HG03103 (cell line): Measurements from ENCODE around the gene LILRA1.
"Not testable (repeated sequence)": the region's sequence is repeated elsewhere in the genome, so short reads cannot be mapped to it uniquely, and the experiment has no call there.

Experiments used
- ATAC-seq: cut with Tn5 transposase; IDR thresholded peaks from one replicate; pipeline ENCODE4 v1.9.1; 2021; ENCODE audit warnings: low read depth; ENCODE audit not compliant: unreplicated experiment

The LILRA1 gene

DNA sequence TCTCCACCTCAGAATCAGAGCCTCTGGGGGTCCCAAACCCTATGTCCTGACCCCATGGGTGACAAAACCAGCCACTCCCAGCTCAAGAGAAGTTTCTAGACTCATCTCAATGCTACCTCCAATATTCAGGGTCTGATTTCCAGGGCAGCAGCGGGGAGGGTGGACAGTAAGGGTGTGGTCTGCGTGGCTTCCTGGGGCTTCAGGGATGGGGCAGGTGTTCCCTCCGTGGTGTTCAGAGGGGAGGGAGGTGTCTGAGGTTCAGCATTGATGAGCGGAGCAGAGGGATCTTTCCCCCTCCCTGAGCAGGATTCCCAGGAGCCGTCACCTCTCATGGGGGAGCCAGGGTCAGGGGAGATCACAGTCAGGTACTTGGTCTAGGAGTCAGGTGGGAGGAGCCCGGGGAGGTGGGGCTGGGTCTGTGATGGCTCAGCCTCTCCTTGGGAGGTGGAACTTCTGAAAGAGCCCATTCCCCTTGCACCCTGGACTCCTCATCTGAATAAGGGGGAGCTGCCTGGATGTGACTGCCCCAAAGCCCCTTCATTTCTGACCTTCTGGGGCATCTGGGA is 16.9 kb upstream of the LILRA1 start:
- no peak for ATAC-seq

DNA sequence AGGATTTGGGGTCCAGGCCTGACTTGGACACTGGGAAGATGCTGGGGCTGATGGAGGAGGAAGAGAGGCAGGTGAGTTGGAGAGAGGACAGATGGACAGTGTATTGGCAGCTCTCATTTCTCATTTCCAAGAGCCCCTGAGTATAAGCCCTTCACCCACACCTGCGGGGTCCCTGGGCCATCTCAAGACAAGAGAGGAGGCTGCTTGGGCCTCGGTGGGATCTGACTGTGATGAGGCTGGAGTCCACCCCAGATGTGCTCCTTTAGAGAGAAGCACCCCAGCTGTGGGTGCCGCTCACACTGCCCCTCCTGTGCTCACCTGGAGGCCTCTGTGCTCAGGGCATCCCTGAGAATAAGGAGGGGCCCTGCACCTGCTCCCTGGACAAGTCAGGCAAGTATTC is 16.1 kb upstream of the LILRA1 start:
- ATAC-seq: no peak

DNA sequence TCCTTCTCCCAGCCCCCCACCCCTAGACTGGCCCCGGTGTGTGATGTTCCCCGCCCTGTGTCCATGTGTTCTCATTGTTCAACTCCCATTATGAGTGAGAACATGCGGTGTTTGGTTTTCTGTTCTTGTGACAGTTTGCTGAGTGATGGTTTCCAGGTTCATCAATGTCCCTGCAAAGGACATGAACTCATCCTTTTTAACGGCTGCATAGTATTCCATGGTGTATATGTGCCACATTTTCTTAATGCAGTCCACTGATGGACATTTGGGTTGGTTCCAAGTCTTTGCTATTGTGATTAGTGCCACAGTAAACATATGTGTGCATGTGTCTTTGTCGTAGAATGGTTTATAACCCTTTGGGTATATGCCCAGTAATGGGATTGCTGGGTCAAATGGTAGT is 15.2 kb upstream of the LILRA1 start:
- not testable (repeated sequence) for ATAC-seq

DNA sequence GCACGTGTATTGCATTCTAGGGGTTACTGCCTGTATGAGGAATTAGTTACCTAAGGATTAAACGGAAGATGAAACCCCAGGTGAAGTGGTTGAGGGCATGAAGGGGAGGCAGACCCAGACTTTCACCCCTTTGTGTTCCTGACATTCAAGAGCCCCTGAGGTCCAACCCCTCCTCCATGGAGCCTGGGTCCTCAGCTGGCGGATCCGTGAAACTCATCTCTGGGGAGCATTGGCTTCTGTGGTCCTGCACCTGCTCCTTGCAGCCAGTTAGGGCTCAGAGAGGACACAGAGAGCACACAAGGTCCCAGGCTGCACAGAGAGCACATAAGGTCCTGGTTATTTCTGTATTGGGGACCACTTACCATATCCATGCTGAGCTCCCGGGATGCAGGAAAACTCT is 7.0 kb upstream of the LILRA1 start:
- ATAC-seq: no peak

DNA sequence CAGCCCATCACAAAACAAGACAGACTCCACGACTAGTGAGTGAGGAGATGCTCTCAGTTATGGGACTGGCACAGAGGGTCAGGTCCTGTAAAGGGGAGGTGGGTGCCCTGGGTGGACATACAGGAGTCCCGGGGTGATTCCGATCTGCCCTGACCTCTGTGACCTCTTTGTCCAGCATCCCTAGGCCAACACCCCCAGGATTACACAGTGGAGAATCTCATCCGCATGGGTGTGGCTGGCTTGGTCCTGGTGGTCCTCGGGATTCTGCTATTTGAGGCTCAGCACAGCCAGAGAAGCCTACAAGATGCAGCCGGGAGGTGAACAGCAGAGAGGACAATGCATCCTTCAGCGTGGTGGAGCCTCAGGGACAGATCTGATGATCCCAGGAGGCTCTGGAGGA is 6.4 kb upstream of the LILRA1 start:
- no peak for ATAC-seq

DNA sequence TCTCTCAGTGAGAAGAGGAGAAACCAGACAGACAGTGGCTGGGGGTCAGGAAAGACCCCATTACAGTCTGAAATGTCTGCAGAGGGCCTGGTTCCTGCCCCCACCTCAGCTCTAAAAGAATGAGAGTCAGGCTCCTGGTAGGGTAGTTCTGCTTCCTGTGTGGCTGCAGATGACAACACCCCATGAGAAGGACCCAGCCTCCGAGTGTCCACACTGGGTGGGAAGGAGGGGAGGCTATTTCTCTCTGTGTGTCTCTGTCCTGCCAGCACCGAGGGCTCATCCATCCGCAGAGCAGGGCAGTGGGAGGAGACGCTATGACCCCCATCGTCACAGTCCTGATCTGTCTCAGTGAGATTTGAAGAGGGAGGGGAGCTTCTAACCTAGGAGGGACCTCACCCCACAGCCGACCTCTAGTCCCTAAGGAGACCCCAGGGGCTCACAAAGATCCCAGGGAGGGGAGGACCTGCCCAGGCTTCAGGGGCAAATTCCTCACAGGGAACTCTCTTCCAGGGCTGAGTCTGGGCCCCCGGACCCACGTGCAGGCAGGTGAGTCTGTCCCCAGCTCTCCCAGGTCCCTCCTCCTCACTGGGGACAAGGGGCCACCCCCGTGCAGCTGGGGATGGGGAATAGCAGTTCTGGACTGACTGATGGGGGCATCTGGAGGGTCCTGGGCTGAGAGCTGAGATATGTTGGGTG is 647 bp downstream of the LILRA1 start:
- not testable (repeated sequence) for ATAC-seq

DNA sequence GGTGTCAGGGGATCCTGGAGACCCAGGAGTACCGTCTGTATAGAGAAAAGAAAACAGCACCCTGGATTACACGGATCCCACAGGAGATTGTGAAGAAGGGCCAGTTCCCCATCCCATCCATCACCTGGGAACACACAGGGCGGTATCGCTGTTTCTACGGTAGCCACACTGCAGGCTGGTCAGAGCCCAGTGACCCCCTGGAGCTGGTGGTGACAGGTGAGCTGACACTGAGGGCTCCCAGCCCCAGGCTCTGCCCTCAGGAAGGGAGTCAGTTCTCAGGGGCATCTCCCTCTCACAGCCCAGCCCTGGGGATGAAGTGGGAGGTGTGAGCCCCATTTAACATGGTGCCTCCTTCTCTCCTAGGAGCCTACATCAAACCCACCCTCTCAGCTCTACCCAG is 1.3 kb downstream of the LILRA1 start:
- ATAC-seq: no peak

DNA sequence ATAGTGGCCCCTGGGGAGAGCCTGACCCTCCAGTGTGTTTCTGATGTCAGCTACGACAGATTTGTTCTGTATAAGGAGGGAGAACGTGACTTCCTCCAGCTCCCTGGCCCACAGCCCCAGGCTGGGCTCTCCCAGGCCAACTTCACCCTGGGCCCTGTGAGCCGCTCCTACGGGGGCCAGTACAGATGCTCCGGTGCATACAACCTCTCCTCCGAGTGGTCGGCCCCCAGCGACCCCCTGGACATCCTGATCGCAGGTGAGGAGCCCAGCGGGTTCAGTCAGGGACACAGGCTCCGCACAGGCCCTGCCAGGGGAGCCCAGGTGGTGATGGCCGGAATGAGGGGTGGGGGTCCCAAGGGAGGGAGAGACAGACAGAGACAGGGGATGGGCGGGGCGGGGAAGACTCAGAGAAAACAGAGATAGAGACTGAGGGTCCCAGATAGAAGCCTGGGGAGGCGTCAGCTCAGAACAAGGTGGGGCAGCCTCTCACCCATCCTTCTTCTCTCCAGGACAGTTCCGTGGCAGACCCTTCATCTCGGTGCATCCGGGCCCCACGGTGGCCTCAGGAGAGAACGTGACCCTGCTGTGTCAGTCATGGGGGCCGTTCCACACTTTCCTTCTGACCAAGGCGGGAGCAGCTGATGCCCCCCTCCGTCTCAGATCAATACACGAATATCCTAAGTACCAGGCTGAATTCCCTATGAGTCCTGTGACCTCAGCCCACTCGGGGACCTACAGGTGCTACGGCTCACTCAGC is 2.4 kb downstream of the LILRA1 start:
- not testable (repeated sequence) for ATAC-seq

DNA sequence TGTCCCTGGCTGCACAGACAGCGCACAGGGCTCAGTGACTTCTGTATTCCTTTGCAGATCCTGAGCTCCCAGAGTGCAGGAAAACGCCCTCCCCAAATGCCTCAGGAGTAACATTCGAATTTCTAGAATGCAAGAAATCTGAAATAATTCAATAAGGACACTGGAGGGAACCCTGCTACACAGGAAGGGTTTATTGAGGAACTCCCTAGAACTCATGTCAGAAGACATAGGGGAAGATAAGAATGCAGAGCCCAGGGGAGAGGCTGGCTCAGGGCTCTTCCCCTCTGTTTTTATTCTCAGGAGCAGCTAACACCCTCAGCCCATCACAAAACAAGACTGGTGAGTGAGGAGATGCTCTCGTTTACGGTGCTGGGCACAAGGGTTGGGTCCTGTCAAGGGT is 6.8 kb downstream of the LILRA1 start:
- no peak for ATAC-seq

DNA sequence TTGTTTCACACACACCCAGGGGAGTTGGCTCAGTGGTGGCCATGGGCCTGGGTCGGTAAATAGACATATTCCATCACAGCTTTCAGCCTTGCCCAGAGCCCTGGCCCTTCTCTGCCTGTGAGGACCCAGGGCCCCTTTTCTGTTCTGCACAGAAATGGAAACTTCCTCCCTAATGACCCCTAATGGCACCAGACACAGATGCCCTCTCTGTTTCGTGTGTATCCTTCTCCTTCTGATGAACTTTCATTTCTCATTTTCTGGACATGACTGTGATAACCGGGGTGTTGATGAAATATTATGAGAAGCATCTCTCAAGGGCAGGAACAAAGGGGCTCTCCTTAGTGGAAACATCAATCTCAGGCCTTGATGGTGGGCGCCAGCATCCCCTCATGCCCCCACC is 12.8 kb downstream of the LILRA1 start:
- ATAC-seq: no peak

DNA sequence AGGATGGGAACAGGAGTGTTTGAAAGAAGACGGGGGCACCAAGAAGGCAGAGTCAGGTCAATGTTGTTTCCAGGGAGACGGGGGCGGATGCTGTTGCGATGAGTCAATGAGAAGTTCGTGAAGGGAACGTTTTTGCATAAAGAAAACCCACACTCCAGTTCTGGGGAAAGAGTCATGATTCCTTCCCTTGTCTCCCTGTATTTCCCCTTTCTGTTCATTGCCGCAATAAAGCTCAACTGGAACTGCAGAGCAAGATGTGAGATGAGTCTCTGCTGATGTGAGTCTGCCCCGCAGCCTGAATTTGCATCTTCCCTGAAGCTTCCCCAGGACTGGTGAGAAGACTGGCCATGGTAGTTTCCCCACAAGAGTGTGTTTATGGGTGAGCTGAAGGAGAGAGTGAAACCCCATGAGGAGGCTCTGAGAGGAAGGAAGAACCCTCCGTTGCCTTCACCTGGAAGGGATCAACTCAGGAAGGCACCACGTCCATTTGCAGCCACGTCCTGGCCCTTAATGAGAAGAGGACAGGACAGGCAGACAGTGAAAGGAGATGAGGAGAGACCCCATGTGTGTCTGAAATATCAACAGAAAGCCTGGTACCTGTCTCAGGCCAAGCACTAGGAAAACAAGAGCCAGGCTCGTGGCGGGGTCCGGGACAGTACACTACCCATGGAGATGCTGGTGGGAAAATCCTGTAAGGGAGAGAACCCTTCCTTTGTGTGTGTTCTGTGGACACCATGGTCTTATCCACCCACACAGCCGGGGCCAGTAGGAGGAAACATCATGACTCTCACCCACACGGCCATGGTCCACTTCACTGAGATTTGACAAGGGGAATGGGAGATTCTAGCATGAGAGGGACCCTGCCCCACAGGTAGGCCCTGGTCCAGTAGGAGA is 13.7 kb downstream of the LILRA1 start:
- ATAC-seq: no peak

DNA sequence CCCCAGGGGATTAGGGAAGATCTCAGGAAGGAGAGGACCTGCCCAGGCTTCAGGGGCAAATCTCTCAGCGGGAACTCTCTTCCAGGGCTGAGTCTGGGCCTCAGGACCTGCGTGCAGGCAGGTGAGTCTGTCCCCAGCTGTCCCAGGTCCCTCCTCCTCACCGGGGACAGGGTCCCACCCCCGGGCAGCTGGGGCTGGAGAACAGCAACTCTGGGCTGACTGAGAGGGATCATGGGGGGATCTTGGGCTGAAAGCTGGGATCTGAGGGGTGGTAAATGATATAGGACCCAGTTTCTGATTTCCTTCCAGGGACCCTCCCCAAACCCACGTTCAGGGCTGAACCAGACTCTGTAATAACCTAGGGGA is 14.3 kb downstream of the LILRA1 start:
- ATAC-seq: no peak

DNA sequence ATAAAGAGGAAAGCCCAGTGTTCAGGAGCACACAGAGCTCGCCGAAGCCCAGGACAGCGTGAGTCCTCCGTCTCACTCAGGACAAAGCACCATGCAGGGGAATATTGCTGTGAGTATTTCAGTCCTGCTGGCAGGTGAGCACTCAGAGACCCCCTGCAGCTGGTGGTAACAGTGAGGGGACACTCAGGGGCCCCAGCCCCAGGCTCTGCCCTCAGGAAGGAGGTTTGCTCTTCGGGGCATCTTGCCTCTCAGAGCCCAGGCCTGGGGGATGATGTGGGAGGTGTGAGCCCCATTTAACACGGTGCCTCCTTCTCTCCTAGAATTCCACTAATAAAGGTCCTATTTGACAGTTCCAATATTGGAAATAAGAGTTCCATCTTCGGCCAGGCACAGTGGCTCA is 14.8 kb downstream of the LILRA1 start:
- no peak for ATAC-seq

DNA sequence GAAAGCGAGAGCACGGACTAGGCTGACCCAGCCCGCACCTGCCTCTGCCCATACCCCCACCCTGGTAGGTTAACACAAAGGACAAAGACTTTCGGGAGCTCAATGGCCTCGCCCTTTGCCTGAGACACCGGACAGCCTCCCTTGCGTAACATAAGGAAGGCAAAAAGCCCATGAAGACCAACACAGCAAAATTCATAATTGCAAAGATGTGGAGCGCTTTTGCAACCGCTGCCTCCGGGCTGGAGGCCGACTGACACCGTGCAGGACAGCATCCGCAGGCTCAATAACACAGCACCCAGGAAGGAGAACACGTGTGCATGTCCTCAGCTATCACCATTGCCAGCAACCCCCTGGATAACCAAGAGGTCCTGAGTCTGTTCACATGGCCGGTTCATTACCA is 15.4 kb downstream of the LILRA1 start:
- no peak for ATAC-seq

DNA sequence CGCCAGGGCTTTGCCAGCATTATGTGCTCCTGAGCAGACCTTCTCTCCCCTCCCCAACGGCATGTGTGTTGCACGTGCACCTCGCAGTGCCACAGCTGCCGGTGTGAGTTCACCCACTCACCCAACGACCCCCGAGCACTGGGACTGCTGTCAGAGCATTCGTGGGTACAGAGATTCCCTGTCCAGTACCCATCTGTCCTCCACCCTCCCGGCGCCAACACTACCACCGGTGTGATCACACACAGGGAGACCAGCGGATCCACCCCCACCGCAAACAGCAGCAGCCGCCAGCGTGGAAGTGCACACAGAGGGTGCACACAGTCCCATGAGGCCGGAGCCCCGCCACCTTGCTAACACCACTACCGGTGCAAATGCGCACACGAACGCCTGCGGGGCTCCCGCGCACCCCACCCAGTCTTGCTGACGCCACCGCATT is 15.9 kb downstream of the LILRA1 start:
- ATAC-seq: no peak

DNA sequence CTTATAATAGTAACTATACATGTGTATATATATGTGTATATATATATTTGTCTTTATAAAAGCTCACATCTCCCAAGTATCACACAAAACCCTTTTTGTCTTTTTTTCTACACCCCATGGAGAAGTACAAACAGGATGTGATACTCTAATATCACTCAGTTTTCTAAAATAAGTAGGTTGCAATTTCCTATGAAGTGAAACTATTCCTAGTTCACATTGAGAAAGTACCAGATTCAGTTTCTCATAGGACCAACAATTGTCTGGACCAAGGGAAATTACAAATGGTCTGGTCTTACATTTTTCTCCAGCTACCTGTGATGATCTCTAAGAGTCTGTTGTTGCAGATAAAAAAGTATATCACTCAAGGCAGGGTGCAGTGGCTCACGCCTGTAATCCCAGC is 19.0 kb downstream of the LILRA1 start:
- no peak for ATAC-seq

DNA sequence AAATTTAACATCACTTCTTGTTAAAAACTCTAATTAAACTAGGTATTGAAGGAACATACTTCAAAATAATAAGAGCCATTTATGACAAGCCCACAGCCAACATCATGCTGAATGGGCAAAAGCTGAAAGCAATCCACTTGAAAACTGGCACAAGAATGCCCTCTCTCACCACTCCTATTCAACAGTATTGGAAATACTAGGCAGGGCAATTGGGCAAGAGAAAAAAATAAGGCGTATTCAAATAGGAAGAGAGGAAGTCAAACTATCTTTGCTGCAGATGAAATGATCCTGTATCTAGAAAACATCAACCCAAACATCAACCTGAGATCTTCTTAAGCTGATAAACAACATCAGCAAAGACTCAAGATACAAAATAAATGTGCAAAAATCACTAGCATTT is 21.3 kb downstream of the LILRA1 start:
- no peak for ATAC-seq

DNA sequence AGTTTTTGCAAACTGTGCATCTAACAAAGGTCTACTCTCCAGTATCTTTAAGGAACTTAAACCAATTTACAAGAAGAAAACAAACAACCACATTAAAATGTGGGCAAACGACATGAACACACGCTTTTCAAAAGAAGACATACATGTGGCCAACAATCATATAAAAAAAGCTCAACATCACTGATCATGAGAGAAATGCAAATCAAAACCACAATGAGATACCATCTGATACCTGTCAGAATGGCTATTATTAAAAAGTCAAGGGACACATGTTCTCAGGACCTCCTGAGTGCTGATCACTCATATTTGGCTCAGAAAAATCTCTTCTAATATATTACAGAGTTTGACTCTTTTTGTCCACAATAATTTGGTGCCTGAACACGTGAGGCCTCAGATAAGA is 22.6 kb downstream of the LILRA1 start:
- no peak for ATAC-seq

DNA sequence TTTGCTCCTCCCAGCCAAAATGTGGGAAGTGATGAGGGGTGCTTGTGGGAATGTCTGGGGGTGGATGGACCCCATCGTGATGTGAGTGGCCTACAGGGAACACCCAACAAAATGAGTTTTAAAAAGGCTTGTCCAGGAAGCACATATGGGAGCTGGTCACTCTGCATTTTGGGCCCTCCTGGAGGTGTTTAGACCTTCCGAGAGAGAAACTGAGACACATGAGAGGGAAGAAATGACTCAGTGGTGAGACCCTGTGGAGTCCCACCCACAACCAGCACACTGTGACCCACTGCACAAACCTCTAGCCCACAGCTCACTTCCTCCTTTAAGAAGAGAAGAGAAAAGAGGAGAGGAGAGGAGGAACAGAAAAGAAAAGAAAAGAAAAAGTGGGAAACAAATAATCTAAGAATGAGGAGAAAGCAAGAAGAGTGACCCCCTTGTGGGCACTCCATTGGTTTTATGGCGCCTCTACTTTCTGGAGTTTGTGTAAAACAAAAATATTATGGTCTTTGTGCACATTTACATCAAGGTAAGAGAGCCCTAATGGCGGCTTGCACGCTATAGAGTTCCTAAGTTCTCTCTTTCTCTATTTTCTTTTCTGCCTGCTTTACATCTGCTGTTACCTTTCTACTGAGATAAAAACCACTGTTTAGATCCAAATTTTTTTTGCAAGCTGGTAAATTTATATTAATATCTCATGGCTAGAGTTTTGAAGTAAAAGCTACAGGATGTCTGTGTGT is 23.6 kb downstream of the LILRA1 start:
- peak; percentile 71 for ATAC-seq

DNA sequence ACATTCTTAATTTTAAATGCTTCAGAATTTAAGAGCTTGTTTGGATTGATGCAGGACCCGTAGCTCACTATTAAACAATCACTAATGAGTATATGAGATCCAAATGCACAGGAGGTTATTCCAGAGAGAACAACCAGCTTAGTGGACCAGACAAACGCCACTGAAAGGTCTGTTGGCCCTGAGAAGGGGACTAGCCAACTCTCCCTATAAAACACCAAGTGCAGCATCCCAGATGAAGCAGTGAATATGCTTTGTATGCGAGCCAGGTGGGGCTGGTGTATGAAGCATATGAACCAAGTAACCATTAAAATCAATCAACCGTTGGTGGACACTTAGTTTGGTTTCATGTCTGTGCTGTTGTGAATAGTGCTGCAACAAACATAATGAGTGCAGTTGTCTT is 27.0 kb downstream of the LILRA1 start:
- no peak for ATAC-seq
